BJ (cell line): ENCODE results near the gene UBE2QL1. TPM values are rescaled to one million over a fixed set of nuclear protein-coding genes. Genes with fewer than 3 reads are reported as not detected.

Source experiments
- CTCF ChIA-PET: fragments of 350-600 bp; formaldehyde crosslinking; extraction: SDS; loops from one replicate; lab custom pipeline; 2021; ENCODE audit warnings: antibody characterized with exemption, inconsistent platforms; lab: Yijun Ruan, JAX
- POLR2A ChIA-PET: fragments of 300-600 bp; sonication (Branson Sonifier 250); formaldehyde crosslinking; extraction: SDS; loops from one replicate; lab custom pipeline; 2021; ENCODE audit warnings: antibody characterized with exemption; lab: Charles Lee
- DNase-seq: peaks from one replicate; pipeline ENCODE4 v3.0.0-alpha.2; 2011; ENCODE audit warnings: low read depth
- H3K27me3 ChIP-seq: 2 replicates; pipeline ENCODE4 v1.6.0; 2011; ENCODE audit warnings: low read length; ENCODE audit not compliant: control insufficient read depth, insufficient read depth
- H3K36me3 ChIP-seq: 2 replicates; pipeline ENCODE4 v1.5.1; 2011; ENCODE audit warnings: low read length; ENCODE audit not compliant: control insufficient read depth, insufficient read depth
- H3K4me3 ChIP-seq: 2 replicates; pipeline ENCODE4 v1.5.1; 2011; ENCODE audit warnings: low read depth, mild to moderate bottlenecking, control low read depth, low read length
- polyA plus RNA-seq: library from polyadenylated mRNA; depleted of rRNA; stranded (reverse); fragments of >200 nt; gene quantifications from 2 replicates; pipeline ENCODE4 v1.2.3, GENCODE V29; 2011
- TF ChIP-seq, protein P1 (sequence below): IDR thresholded peaks from 2 replicates; pipeline ENCODE4 v1.5.1; 2011; ENCODE audit warnings: low read depth, mild to moderate bottlenecking, control low read depth, inconsistent platforms, low read length, moderate library complexity; ENCODE audit not compliant: insufficient read depth

The UBE2QL1 gene
- polyA plus RNA-seq, 1 experiment, result not detected

- H3K27me3 ChIP-seq, result no peaks in the 10 kb centered on the region
- ChIA-PET CTCF (no interaction called here), POLR2A (no interaction called here)
- H3K4me3 ChIP-seq, result no peak overlapping the region
- no peaks in the 10 kb centered on the region for H3K36me3 ChIP-seq
- TF ChIP-seq, protein P1, sequence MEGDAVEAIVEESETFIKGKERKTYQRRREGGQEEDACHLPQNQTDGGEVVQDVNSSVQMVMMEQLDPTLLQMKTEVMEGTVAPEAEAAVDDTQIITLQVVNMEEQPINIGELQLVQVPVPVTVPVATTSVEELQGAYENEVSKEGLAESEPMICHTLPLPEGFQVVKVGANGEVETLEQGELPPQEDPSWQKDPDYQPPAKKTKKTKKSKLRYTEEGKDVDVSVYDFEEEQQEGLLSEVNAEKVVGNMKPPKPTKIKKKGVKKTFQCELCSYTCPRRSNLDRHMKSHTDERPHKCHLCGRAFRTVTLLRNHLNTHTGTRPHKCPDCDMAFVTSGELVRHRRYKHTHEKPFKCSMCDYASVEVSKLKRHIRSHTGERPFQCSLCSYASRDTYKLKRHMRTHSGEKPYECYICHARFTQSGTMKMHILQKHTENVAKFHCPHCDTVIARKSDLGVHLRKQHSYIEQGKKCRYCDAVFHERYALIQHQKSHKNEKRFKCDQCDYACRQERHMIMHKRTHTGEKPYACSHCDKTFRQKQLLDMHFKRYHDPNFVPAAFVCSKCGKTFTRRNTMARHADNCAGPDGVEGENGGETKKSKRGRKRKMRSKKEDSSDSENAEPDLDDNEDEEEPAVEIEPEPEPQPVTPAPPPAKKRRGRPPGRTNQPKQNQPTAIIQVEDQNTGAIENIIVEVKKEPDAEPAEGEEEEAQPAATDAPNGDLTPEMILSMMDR, result no peak
- DNase-seq, result no peak
Observed at GRCh38 chr5:6465831-6466790, 17.5 kb downstream of the UBE2QL1 start.

GRCh38 chr5:6466975-6467567 lies 18.4 kb downstream of the UBE2QL1 start:
- ChIA-PET POLR2A (no interaction called here), CTCF (no interaction called here)

DNA sequence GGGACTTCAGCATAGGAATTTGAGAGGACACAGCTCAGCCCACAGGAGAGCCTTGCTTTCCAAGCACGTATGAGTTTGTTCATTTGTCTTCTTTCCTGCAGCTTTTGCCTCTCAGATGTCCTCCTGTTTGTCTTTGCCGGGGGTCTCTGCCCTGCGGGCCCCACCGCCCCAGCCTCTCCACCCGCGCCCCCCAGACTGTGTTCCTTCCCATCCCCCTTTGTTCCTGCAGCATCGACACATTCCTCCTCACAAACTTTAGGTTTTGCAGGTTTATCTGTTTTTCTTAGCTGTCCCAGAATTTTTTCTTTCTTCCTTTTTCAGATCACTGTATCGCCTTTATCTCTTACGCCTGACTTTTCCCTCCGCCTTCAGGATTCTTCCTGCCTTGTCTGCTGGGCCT lies 18.9 kb downstream of the UBE2QL1 start:
- TF ChIP-seq, protein P1, result no peak
- DNase-seq, result no peak
- Histone ChIP-seq H3K36me3 (no peaks in the 10 kb centered on the region), H3K27me3 (no peaks in the 10 kb centered on the region), H3K4me3 (no peak overlapping the region)
- ChIA-PET POLR2A (no interaction called here), CTCF (no interaction called here)

More at GRCh38 chr5:6466975-6467567, 18.4 kb downstream of the UBE2QL1 start:
- no peak overlapping the region for H3K4me3 ChIP-seq
- no peaks in the 10 kb centered on the region for H3K36me3 ChIP-seq
- H3K27me3 ChIP-seq, result no peaks in the 10 kb centered on the region
- TF ChIP-seq, protein P1, result no peak
- no peak for DNase-seq

DNA sequence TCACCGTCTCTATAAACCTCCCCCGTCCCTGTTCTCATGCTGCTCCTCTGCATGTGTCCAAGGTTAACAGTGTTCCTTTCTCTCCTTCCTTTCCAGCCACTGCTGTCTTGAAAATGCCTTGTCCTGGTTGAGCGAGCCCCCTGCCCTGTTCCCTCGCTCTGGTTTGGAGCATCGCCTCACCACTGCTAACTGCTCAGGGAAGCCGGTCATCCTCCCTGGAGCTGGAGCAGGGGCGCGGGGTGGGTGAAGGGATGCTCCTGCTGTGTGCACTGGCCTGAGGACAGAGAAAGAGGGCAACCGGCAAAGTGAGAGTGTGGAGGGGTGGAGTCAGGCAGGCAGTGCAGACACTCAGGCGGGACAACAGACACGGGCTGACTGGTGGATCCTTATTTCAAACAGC lies 19.4 kb downstream of the UBE2QL1 start:
- CTCF ChIA-PET, result no interaction called here

DNA sequence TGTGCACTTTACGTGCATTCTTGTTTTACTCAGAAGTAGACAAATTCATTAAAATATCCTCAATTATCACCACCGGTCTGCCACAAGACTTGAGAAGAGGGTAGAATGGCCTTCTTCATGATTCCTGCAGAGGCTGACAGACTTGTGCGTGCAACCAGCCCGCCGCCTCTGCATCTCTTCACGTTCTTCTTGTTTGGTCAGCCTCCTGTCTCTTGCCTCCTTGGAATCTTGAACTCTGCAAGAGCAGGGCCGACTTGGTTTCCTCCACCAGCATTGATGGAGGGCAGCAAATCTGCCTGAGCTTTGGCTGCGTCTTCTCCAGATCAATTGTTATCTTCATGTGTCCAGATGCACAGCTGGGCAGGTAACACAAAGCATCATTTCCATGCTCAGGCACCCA lies 20.2 kb downstream of the UBE2QL1 start:
- no peaks in the 10 kb centered on the region for H3K27me3 ChIP-seq
- no peaks in the 10 kb centered on the region for H3K36me3 ChIP-seq
- no peak for DNase-seq
- TF ChIP-seq, protein P1, result no peak
- H3K4me3 ChIP-seq, result no peak overlapping the region
- POLR2A ChIA-PET, result no interaction called here
- CTCF ChIA-PET, result no interaction called here

More for the DNA sequence above, 19.4 kb downstream of the UBE2QL1 start:
- DNase-seq, result no peak
- Histone ChIP-seq H3K36me3 (no peaks in the 10 kb centered on the region), H3K4me3 (no peak overlapping the region), H3K27me3 (no peaks in the 10 kb centered on the region)
- POLR2A ChIA-PET, result no interaction called here
- TF ChIP-seq, protein P1, result no peak
